C1 segment of cervical spinal cord (tissue), 14 donors: Measurements from ENCODE around the gene B2M.
A peak's percentile ranks its signal among the peaks of the same experiment; 100 is the strongest.
"Not testable (repeated sequence)": the region's sequence is repeated elsewhere in the genome, so short reads cannot be mapped to it uniquely, and the experiment has no call there.

Experiments used
- DNase-seq, 14 donors: peaks; one replicate each; lab custom pipeline; 2025; lab: John Stamatoyannopoulos, UW

The B2M gene

DNA sequence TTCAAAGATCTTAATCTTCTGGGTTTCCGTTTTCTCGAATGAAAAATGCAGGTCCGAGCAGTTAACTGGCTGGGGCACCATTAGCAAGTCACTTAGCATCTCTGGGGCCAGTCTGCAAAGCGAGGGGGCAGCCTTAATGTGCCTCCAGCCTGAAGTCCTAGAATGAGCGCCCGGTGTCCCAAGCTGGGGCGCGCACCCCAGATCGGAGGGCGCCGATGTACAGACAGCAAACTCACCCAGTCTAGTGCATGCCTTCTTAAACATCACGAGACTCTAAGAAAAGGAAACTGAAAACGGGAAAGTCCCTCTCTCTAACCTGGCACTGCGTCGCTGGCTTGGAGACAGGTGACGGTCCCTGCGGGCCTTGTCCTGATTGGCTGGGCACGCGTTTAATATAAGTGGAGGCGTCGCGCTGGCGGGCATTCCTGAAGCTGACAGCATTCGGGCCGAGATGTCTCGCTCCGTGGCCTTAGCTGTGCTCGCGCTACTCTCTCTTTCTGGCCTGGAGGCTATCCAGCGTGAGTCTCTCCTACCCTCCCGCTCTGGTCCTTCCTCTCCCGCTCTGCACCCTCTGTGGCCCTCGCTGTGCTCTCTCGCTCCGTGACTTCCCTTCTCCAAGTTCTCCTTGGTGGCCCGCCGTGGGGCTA, at the start of gene B2M, which contains the start of gene PATL2:
Gene B2M, plus strand, starts transcription at position 422 of the 647 bp plus-strand sequence. Its CDS starts 30 bp downstream, at position 452.
Gene PATL2, minus strand, starts transcription at position 228 of the 647 bp plus-strand sequence. CDS start 34,833 bp downstream, outside the sequence.
- DNase-seq, result peak; percentile 55 to 95 (median 92)

DNA sequence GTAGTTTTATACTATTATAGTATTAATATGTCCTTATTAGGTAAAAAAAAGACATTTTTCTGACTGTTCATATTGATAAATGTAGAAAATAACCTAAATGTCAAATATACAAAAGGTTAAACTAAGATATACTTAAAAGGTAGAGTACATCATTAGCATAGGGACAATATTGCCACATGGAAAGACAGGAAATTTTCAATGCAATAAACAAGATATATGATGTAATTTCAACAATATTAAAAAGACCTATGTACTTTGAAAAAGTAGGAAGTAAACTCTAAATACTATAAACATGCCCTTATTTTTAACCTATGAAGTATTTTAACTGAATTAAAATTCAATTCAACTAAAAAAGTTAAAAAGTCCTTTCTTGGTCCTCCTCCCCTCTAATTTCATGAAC, 49.7 kb upstream of the B2M start:
- DNase-seq, result no peak

GRCh38 chr15:44662478-44663409, 48.6 kb upstream of the B2M start:
- peak in 9 of 14 donors; percentile 47 to 75 (median 65) for DNase-seq

- DNase-seq, result peak; percentile 65 to 98 (median 94)
Observed at GRCh38 chr15:44663410-44664308, 47.7 kb upstream of the B2M start, which contains the start of gene SPG11. TSS of gene SPG11 (minus strand) at chr15:44663662. CDS start at chr15:44663647, 15 bp downstream.

GRCh38 chr15:44666210-44667038, 44.9 kb upstream of the B2M start:
- no peak for DNase-seq

GRCh38 chr15:44667039-44667360, 44.3 kb upstream of the B2M start:
- DNase-seq, result no peak

DNA sequence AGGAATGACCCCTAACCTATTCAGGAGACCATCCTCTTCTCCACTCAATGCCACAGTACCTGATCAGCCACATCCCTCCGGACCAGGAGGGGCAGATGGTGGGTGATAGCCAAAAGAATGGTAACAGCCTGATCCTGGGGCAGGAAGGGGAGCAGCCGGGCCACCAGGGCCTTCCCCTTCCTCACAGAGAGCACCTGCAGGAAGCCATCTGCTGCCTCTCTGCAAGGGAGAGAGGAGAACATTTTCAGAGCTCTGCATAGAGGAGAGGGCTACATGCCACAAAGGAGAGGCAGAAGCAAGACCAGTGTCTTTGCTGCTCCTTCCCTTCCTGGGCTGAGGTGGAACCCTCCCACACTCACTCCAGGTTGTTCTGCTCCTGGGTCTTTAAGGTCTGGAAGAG, 42.4 kb upstream of the B2M start:
- no peak for DNase-seq

GRCh38 chr15:44670087-44670950, 41.0 kb upstream of the B2M start:
- DNase-seq, result no peak

DNA sequence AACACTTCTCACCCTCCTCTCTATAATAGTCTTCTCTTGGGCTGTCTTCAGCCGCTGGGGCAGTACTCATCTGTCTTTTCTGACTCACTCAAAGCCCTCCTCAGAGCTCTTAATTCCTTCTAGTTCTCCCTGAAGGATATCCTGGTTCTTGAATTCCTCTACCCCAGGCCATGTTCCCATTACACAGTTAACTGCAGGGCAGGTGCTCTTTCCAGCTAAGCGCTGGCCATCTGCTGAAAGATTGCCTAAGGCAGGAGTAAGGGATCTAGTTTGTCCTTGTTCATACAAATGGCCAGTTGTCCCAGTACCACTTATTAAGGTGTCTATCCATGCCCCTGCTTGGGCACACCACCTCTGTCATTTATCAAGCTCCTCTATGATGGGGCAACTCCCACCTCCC, 37.7 kb upstream of the B2M start:
- no peak for DNase-seq

GRCh38 chr15:44675911-44676310, 35.4 kb upstream of the B2M start:
- DNase-seq, result no peak

DNA sequence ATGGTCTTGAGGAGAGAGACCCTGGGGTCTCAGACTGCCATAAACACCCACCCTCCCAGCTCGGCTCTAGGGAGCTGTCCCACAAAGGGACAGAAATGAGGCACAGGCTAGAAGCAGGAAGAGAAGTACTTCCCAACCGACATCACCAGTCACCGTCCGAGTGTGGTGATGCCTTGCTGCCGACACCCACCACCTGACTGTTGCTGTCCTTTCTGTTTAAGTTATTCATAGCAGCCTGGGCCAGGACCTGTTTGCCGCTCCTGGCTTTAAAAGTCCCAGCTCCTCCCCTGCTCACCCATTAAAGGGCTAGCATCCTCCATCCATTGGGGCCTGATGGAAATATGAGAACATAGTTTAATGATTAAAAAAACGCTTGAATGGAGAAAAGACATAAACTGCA, 34.6 kb upstream of the B2M start:
- DNase-seq, result no peak

DNA sequence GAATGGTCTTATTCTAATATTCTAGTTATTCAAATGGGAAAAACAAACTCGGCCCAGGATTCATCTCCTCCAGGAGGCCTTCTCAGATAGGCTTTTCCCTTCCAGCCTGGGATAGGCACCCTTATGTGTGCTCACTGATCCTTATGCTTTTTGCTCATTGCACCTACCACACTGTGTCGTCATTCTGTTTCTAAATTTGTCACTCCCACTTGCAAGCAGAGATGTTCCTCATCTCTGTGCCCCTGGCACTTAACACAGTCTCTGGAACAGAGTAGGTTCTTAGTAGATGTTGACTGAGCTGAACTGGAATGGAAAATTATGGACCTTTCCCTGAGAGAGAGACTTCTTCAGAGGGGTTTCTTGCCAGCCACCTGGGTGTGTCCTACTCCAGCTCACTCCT, 29.1 kb upstream of the B2M start:
- no peak for DNase-seq

DNA sequence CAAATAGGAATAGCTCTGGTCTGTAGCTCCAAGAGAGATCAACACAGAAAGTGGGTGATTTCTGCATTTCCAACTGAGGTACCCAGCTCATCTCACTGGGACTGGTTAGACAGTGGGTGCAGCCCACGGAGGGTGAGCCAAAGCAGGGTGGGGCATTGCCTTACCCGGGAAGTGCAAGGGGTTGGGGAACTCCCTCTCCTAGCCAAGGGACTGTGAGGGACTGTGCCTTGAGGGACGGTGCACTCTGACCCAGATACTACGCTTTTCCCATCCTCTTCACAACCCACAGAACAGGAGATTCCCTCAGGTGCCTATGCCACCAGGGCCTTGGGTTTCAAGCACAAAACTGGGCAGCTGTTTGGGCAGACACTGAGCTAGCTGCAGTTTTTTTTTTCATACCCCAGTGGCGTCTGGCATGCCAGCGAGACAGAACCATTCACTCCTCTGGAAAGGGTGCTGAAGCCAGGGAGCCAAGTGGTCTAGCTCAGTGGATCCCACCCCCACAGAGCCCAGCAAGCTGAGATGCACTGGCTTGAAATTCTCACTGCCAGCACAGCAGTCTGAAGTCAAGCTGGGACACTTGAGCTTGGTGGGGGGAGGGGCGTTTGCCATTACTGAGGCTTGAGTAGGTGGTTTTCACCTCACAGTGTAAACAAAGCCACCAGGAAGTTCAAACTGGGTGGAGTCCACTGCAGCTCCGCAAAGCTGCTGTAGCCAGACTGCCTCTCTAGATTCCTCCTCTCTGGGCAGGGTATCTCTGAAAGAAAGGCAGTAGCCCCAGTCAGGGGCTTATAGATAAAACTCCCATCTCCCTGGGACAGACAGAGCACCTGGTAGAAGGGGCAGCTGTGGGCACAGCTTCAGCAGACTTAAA, 28.3 kb upstream of the B2M start:
- DNase-seq, result not testable (repeated sequence)

DNA sequence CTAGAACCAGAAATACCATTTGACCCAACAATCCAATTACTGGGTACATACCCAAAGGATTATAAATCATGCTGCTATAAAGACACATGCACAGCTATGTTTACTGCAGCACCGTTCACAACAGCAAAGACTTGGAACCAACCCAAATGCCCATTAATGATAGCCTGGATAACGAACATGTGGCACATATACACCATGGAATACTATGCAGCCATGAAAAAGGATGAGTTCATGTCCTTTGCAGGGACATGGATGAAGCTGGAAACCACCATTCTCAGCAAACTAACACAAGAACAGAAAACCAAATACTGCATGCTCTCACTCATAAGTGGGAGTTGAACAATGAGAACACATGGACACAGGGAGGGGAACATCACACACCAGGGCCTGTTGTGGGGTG, 22.0 kb upstream of the B2M start:
- not testable (repeated sequence) for DNase-seq

GRCh38 chr15:44690245-44690644, 21.1 kb upstream of the B2M start:
- not testable (repeated sequence) for DNase-seq

DNA sequence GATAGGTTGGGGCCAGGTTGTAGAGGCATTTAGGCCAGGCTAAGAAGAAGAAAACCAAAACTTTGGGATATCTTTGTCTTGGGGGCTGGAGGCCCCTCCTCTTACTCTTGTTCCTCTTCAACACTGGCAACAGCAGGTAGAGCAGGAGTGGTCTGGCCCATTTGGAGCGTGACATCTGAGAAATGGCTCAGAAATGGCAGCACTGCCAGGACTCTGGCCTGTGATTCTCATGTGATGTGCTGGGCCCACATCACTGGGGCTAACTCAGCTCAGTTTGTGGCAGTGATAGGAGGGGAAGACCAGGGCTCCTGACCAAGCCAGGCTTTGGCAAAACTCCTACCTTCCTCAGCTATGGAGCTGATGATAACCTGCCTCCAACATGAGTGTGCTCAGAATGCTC, 18.7 kb upstream of the B2M start:
- DNase-seq, result no peak

- no peak for DNase-seq
Observed at GRCh38 chr15:44694416-44694815, 16.9 kb upstream of the B2M start.

GRCh38 chr15:44695294-44695693, 16.0 kb upstream of the B2M start:
- DNase-seq, result no peak

- no peak for DNase-seq
Observed at GRCh38 chr15:44697014-44697413, 14.3 kb upstream of the B2M start.
